Tibial artery (tissue), 4 donors: ENCODE results near the gene RAB7B.

Experiments
- DNase-seq, 2 donors: peaks; one replicate each; pipeline ENCODE4 v3.0.0-alpha.2; 2019
- H3K27ac ChIP-seq, 2 donors: fragments of 200-600 bp; sonication (generic) in 1 of 2; 1 replicate in 1 of 2; 2 replicates in 1 of 2; pipeline ENCODE4 v1.5.1; 2018 to 2019; ENCODE audit warnings: mild to moderate bottlenecking in 1 of 2
- H3K27me3 ChIP-seq, 2 donors: fragments of 200-600 bp; sonication (generic) in 1 of 2; one replicate each; pipeline versions ENCODE4 v1.5.1 to v1.6.0; 2016 to 2019
- H3K36me3 ChIP-seq, 3 donors: fragments of 200-600 bp; sonication (generic) in 2 of 3; one replicate each; pipeline ENCODE4 v1.5.1; 2016 to 2019; ENCODE audit warnings: mild to moderate bottlenecking in 2 of 3
- H3K4me1 ChIP-seq, 4 donors: fragments of 200-600 bp; sonication (generic) in 2 of 4; 1 replicate in 3 of 4; 2 replicates in 1 of 4; pipeline ENCODE4 v1.5.1; 2016 to 2019
- H3K4me3 ChIP-seq, 2 donors: fragments of 200-600 bp; sonication (generic) in 1 of 2; 1 replicate in 1 of 2; 2 replicates in 1 of 2; pipeline ENCODE4 v1.5.1; 2018 to 2019; ENCODE audit warnings: mild to moderate bottlenecking in 2 of 2
- H3K9me3 ChIP-seq, 3 donors: fragments of 200-600 bp; sonication (generic) in 1 of 3; one replicate each; pipeline ENCODE4 v1.5.1; 2016 to 2019
- CTCF ChIP-seq, 2 experiments: fragments of 200-600 bp in 1 of 2; fragments of 450-650 bp in 1 of 2; IDR thresholded peaks; one replicate each; pipeline ENCODE4 v1.5.1; 2017 to 2019; ENCODE audit warnings: antibody characterized with exemption in 2 of 2, mild to moderate bottlenecking in 1 of 2, moderate library complexity in 1 of 2
- intact Hi-C: fragments of 100-400 bp; cut with DNase I; formaldehyde crosslinking; loops from one replicate; pipeline ENCODE4 v1.15.0; 2023; ENCODE audit warnings: low total_unique reads

RAB7B gene

GRCh38 chr1:205976036-205976435 is 27.2 kb downstream of the RAB7B start:
- DNase-seq, result no peak
- Histone ChIP-seq H3K4me1 (peaks cover 0 to 19% (median 0%) of the 10 kb centered on the region in 4 donors), H3K27me3 (peaks cover 0 to 8% of the 10 kb centered on the region in 2 donors), H3K36me3 (no peaks in the 10 kb centered on the region), H3K27ac (no peak overlapping the region), H3K9me3 (no peaks in the 10 kb centered on the region), H3K4me3 (no peak overlapping the region)
- no peak for TF ChIP-seq CTCF (IDR thresholded peaks at IDR 0.05)
- intact Hi-C loops, result loop anchor here (5.0 to 10.0 kb wide), 3 partner anchors 54 to 391 kb away; no protein-coding TSS in a partner anchor

GRCh38 chr1:205975387-205975998 is 27.7 kb downstream of the RAB7B start:
- intact Hi-C loops, result loop anchor here (5.0 to 10.0 kb wide), 3 partner anchors 53 to 391 kb away; no protein-coding TSS in a partner anchor

GRCh38 chr1:205974712-205975111 is 28.5 kb downstream of the RAB7B start:
- Histone ChIP-seq H3K9me3 (no peaks in the 10 kb centered on the region), H3K27ac (no peak overlapping the region), H3K27me3 (peaks cover 0 to 8% of the 10 kb centered on the region in 2 donors), H3K4me3 (no peak overlapping the region), H3K36me3 (no peaks in the 10 kb centered on the region), H3K4me1 (peaks cover 0 to 19% (median 0%) of the 10 kb centered on the region in 4 donors)
- no peak for DNase-seq
- intact Hi-C loops, result loop anchor here (5.0 to 10.0 kb wide), 3 partner anchors 52 to 390 kb away; no protein-coding TSS in a partner anchor
- TF ChIP-seq CTCF (IDR thresholded peaks at IDR 0.05), result no peak

More at GRCh38 chr1:205975387-205975998, 27.7 kb downstream of the RAB7B start:
- peaks cover 0 to 8% of the 10 kb centered on the region in 2 donors for H3K27me3 ChIP-seq
- TF ChIP-seq CTCF (IDR thresholded peaks at IDR 0.05), result no peak
- H3K9me3 ChIP-seq, result no peaks in the 10 kb centered on the region
- H3K4me3 ChIP-seq, result no peak overlapping the region
- H3K4me1 ChIP-seq, result peaks cover 0 to 19% (median 0%) of the 10 kb centered on the region in 4 donors
- no peaks in the 10 kb centered on the region for H3K36me3 ChIP-seq
- H3K27ac ChIP-seq, result no peak overlapping the region
- DNase-seq, result no peak

GRCh38 chr1:205973377-205974232 is 29.6 kb downstream of the RAB7B start:
- intact Hi-C loops, result loop anchor here (10.0 kb wide), 1 partner anchor 389 kb away; no protein-coding TSS in a partner anchor
- H3K4me3 ChIP-seq, result no peak overlapping the region
- H3K4me1 ChIP-seq, result peaks cover 0 to 19% (median 0%) of the 10 kb centered on the region in 4 donors
- DNase-seq, result no peak
- no peak overlapping the region for H3K27ac ChIP-seq
- TF ChIP-seq CTCF (IDR thresholded peaks at IDR 0.05), result no peak
- H3K36me3 ChIP-seq, result no peaks in the 10 kb centered on the region
- H3K9me3 ChIP-seq, result no peaks in the 10 kb centered on the region
- peaks cover 0 to 8% of the 10 kb centered on the region in 2 donors for H3K27me3 ChIP-seq

GRCh38 chr1:205972491-205973168 is 30.6 kb downstream of the RAB7B start:
- no peak for TF ChIP-seq CTCF (IDR thresholded peaks at IDR 0.05)
- intact Hi-C loops, result loop anchor here (10.0 kb wide), 1 partner anchor 388 kb away; no protein-coding TSS in a partner anchor
- no peak overlapping the region for H3K4me3 ChIP-seq
- peaks cover 0 to 8% of the 10 kb centered on the region in 2 donors for H3K27me3 ChIP-seq
- H3K36me3 ChIP-seq, result no peaks in the 10 kb centered on the region
- peaks cover 0 to 19% (median 0%) of the 10 kb centered on the region in 4 donors for H3K4me1 ChIP-seq
- no peaks in the 10 kb centered on the region for H3K9me3 ChIP-seq
- DNase-seq, result no peak
- no peak overlapping the region for H3K27ac ChIP-seq
